GM21423 (cell line): ENCODE data around the gene RAB31.
"Not testable (repeated sequence)": the region's sequence is repeated elsewhere in the genome, so short reads cannot be mapped to it uniquely, and the experiment has no call there.

ENCODE experiments used
- ATAC-seq: cut with Tn5 transposase; IDR thresholded peaks from one replicate; pipeline ENCODE4 v1.9.1; 2021; ENCODE audit warnings: mild to moderate bottlenecking, moderate library complexity; ENCODE audit not compliant: unreplicated experiment

Gene RAB31

GRCh38 chr18:9902264-9902663 is 194.2 kb downstream of the RAB31 start:
- not testable (repeated sequence) for ATAC-seq

DNA sequence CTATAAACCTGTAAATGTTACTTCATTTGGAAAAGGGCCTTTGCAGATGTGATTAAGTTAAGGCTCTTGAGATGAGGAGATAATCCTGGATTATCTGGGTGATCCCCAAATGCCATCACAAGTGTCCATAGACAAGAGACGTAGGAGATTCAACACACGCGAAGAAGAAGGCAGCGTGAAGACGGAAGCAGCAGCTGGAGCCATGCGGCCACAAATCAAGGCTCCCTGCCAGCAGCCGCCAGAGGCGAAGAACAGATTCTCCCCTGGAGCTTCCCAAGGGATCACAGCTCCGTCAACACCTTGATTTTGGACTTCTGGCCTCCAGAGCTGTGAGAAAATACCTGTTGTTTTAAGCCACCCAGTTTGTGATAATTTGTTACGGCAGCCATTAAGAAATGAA is 194.7 kb downstream of the RAB31 start:
- no peak for ATAC-seq

DNA sequence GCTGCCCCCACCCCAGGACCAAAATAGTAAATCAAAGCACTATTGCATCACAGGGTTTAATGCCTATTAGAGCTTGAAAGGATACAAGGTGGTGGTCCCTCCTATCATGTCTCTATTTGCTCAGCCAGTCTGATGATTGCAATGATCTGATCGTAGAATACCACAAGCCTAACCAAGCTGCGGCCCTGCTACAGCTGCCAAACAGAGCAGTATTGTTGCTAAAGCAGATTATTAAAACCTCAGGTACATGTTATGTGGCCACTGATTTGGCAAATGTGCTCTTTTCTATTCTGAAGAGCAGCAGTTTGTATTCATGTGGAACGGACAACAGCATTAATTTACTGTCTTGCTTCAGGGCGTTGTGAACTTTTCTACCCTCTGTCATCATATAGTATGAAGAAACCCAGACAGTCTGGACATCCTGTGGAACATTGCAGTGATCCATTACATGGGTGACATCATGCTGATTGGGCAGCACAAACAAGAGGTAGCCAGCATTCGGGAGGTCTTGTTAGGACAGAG is 197.4 kb downstream of the RAB31 start:
- no peak for ATAC-seq

- no peak for ATAC-seq
Observed at GRCh38 chr18:9906481-9906880, 198.4 kb downstream of the RAB31 start.

DNA sequence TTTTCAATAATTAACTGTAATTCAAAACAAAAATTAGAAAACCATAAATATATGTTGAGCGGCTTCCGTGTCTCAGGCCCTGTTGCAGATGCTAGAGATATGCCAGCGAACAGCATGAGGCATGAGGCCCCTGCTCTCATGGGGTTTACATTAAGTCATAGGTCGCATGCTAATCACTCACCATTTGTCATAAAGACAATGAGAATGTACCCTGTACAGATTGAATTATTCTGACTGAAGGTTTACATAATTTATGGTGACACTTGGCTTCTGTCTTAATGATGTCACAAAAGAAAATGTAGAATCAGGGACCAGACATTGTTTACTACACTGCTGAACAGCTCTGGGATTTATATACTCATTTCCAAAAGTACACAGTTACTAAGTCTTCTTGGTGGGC is 199.8 kb downstream of the RAB31 start:
- no peak for ATAC-seq

DNA sequence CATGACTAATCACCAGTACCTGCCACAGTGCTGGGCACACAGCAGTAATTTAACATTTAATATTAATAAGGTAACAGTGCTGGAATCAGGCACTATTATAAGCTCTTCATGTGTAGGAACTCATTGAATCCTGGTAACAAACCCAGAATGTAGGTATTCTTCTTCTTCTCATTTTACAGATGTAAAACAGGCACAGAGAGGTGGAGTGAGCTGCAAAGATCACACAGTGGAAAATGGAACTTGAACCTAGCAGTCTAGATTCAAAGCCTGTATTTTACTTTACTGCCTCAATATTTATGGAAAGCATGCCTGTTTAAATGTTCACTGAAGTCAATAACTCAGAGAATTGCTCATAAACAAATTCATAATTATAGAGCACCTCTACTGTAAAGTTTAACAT is 202.0 kb downstream of the RAB31 start:
- no peak for ATAC-seq

- no peak for ATAC-seq
Observed at GRCh38 chr18:9910661-9911060, 202.6 kb downstream of the RAB31 start.

DNA sequence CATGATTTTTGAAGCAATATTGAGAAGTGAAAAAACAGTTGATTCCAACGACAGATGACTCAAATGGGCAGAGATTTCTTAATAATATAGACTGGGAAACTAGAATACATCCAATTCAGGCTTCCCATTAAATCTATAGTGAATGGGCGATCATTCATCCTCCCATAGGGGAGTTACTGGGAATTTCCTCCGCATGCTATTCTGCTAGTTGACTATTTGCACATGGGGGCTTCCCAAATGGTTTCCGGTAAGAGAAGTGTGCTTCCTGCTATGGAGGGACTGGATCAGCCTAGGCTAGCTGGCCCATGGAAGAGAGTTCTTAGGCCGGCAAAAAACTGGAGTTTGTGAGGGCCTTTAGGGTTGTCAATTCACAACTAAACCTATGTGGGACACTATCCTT is 203.1 kb downstream of the RAB31 start:
- ATAC-seq, result no peak
